ENCODE data around the gene RBM33.

Gene RBM33

GRCh38 chr7:155825336-155825735 is 180.9 kb downstream of the RBM33 start:
- no peak for DNase-seq (ENCODE audit: low read depth)
- Histone ChIP-seq H3K4me1 (ENCODE audit: control insufficient read depth, insufficient read depth, low read length) (no peaks in the 10 kb centered on the region), H3K27me3 (replicated peaks; ENCODE audit: control insufficient read depth, insufficient read depth, low read length) (peaks cover 48% of the 10 kb centered on the region), H3K36me3 (ENCODE audit: control insufficient read depth, insufficient read depth, low read length, severe bottlenecking) (no peaks in the 10 kb centered on the region), H3K9me3 (ENCODE audit: control insufficient read depth, low read length) (no peaks in the 10 kb centered on the region), H3K4me3 (ENCODE audit: low read length) (no peak overlapping the region), H3K9ac (ENCODE audit: low read length) (no peak overlapping the region)

GRCh38 chr7:155829796-155830470 is 185.5 kb downstream of the RBM33 start:
- no peak overlapping the region for H3K9ac ChIP-seq (ENCODE audit: low read length)
- no peak overlapping the region for H3K4me3 ChIP-seq (ENCODE audit: low read length)
- peaks cover 12% of the 10 kb centered on the region for H3K4me1 ChIP-seq (ENCODE audit: control insufficient read depth, insufficient read depth, low read length)
- no peaks in the 10 kb centered on the region for H3K9me3 ChIP-seq (ENCODE audit: control insufficient read depth, low read length)
- H3K27me3 ChIP-seq (replicated peaks; ENCODE audit: control insufficient read depth, insufficient read depth, low read length), result peaks cover 31% of the 10 kb centered on the region
- no peak for DNase-seq (ENCODE audit: low read depth)
- no peaks in the 10 kb centered on the region for H3K36me3 ChIP-seq (ENCODE audit: control insufficient read depth, insufficient read depth, low read length, severe bottlenecking)

Data from adipocyte (in vitro differentiated cells).